HCT116 (cell line): ENCODE results near the gene FBXL4. TPM values are rescaled to one million over a fixed set of nuclear protein-coding genes. Genes with fewer than 3 reads are reported as not detected.

Experiments used
- ATAC-seq: fragments of 200-7000 bp; cut with Tn5 transposase; 2 replicates; pipeline ENCODE4 v1.9.1; 2020; ENCODE audit warnings: mild to moderate bottlenecking, moderate library complexity
- BruUV-seq: library from RNA; stranded (reverse); fragments of 400-500 nt; replicated peaks from 2 replicates; lab custom pipeline; 2021; lab: Mats Ljungman, UMichigan
- CTCF ChIA-PET: fragments of 300-600 bp; sonication (Branson Sonifier 250); formaldehyde crosslinking; loops from one replicate; lab custom pipeline; 2021; ENCODE audit warnings: antibody characterized with exemption; lab: Charles Lee
- POLR2A ChIA-PET: fragments of 300-600, 350-600 bp; sonication (Branson Sonifier 250); formaldehyde crosslinking; loops from one replicate; lab custom pipeline; 2021; ENCODE audit warnings: antibody characterized with exemption; lab: Charles Lee
- RAD21 ChIA-PET, 2 experiments: fragments of 300-600 bp; sonication (Branson Sonifier 250); formaldehyde crosslinking; loops; one replicate each; lab custom pipeline; 2023; ENCODE audit warnings: low total read pairs in 2 of 2; ENCODE audit not compliant: uncharacterized antibody in 2 of 2, unreplicated experiment in 2 of 2, low non-redundant PET in 1 of 2; lab: Charles Lee
- DNase-seq: peaks from one replicate; pipeline ENCODE4 v3.0.0-alpha.2; 2010; ENCODE audit warnings: low read depth, low spot score
- H2AFZ ChIP-seq: fragments of 200-600 bp; shearing (Covaris generic), sonication (generic); 2 replicates; pipeline ENCODE4 v1.6.1; 2017; ENCODE audit warnings: low read depth, mixed run types, mixed read lengths, antibody characterized with exemption, low read length; ENCODE audit not compliant: poor library complexity, severe bottlenecking
- H3K27ac ChIP-seq: 2 replicates; pipeline ENCODE4 v1.5.1; 2012; ENCODE audit warnings: low read depth, low read length
- H3K27me3 ChIP-seq: fragments of 200-600 bp; sonication (generic); 2 replicates; pipeline ENCODE4 v1.6.1; 2016; ENCODE audit warnings: mixed run types, low read length, mixed read lengths; ENCODE audit not compliant: insufficient read depth
- H3K36me3 ChIP-seq, 2 experiments: fragments of 200-500 bp in 1 of 2; fragments of 200-600 bp in 1 of 2; sonication (Bioruptor generic) in 1 of 2; sonication (generic) in 1 of 2; 2 replicates each; pipeline versions ENCODE4 v1.5.1 to v1.6.1; 2014 to 2016; ENCODE audit warnings: low read length in 2 of 2, inconsistent platforms in 1 of 2, mixed read lengths in 1 of 2, mixed run types in 1 of 2; ENCODE audit not compliant: insufficient read depth in 2 of 2, control insufficient read depth in 1 of 2
- H3K4me1 ChIP-seq, 2 experiments: fragments of 200-600 bp in 1 of 2; sonication (generic) in 1 of 2; 2 replicates each; pipeline versions ENCODE4 v1.5.1 to v1.6.1; 2012 to 2017; ENCODE audit warnings: low read length in 2 of 2, inconsistent platforms in 1 of 2, mild to moderate bottlenecking in 1 of 2, mixed read lengths in 1 of 2, mixed run types in 1 of 2, moderate library complexity in 1 of 2; ENCODE audit not compliant: insufficient read depth in 2 of 2, control insufficient read depth in 1 of 2
- H3K4me2 ChIP-seq: fragments of 200-600 bp; sonication (generic); 2 replicates; pipeline ENCODE4 v1.6.1; 2017; ENCODE audit warnings: mixed run types, low read length, mixed read lengths
- H3K4me3 ChIP-seq, 2 experiments: fragments of 200-600 bp in 1 of 2; sonication (generic) in 1 of 2; replicated peaks in 1 of 2; 2 replicates each; pipeline ENCODE4 v1.5.1; 2011 to 2016; ENCODE audit warnings: low read length in 2 of 2, control low read depth in 1 of 2, low read depth in 1 of 2, mild to moderate bottlenecking in 1 of 2, mixed read lengths in 1 of 2, mixed run types in 1 of 2
- H3K79me2 ChIP-seq: fragments of 200-600 bp; sonication (generic); 2 replicates; pipeline ENCODE4 v1.6.1; 2017; ENCODE audit warnings: mild to moderate bottlenecking, mixed run types, low read length, moderate library complexity, mixed read lengths; ENCODE audit not compliant: insufficient read depth
- H3K9ac ChIP-seq: fragments of 200-600 bp; sonication (generic); 2 replicates; pipeline ENCODE4 v1.6.1; 2016; ENCODE audit warnings: low read length, mixed read lengths
- H3K9me2 ChIP-seq: fragments of 200-600 bp; sonication (generic), shearing (Covaris generic); 2 replicates; pipeline ENCODE4 v1.6.1; 2017; ENCODE audit warnings: mixed run types, mild to moderate bottlenecking, moderate library complexity; ENCODE audit not compliant: insufficient read depth
- H3K9me3 ChIP-seq, 2 experiments: fragments of 200-500 bp in 1 of 2; fragments of 200-600 bp in 1 of 2; sonication (Bioruptor generic) in 1 of 2; sonication (generic) in 1 of 2; 2 replicates each; pipeline ENCODE4 v1.6.1; 2014 to 2017; ENCODE audit warnings: low read length in 2 of 2, mixed read lengths in 2 of 2, inconsistent platforms in 1 of 2, low read depth in 1 of 2, mild to moderate bottlenecking in 1 of 2, mixed run types in 1 of 2, moderate library complexity in 1 of 2; ENCODE audit not compliant: control insufficient read depth in 1 of 2, insufficient read depth in 1 of 2
- H4K20me1 ChIP-seq: fragments of 200-600 bp; sonication (generic), shearing (Covaris generic); 2 replicates; pipeline ENCODE4 v1.6.1; 2017; ENCODE audit warnings: mixed run types, mild to moderate bottlenecking, moderate library complexity; ENCODE audit not compliant: insufficient read depth
- CBX3 ChIP-seq: IDR thresholded peaks from 2 replicates; pipeline ENCODE4 v1.6.1; 2012; ENCODE audit warnings: low read depth
- CEBPB ChIP-seq: IDR thresholded peaks from 2 replicates; pipeline ENCODE4 v1.6.1; 2012; ENCODE audit warnings: low read depth
- EZH2phosphoT487 ChIP-seq: fragments of 200-600 bp; IDR thresholded peaks from 2 replicates; pipeline ENCODE4 v1.6.1; 2018; ENCODE audit warnings: antibody characterized with exemption, borderline replicate concordance
- POLR2A ChIP-seq: IDR thresholded peaks from 2 replicates; pipeline ENCODE4 v1.7.0; 2011; ENCODE audit warnings: borderline replicate concordance; ENCODE audit not compliant: insufficient read depth, insufficient read length; ENCODE audit errors: extremely low read depth
- POLR2AphosphoS5 ChIP-seq: IDR thresholded peaks from 2 replicates; pipeline ENCODE4 v1.6.1; 2011; ENCODE audit warnings: mild to moderate bottlenecking, low read depth, low read length, moderate library complexity
- SIN3A ChIP-seq: IDR thresholded peaks from 2 replicates; pipeline ENCODE4 v1.6.1; 2012; ENCODE audit warnings: low read depth
- SP1 ChIP-seq: IDR thresholded peaks from 2 replicates; pipeline ENCODE4 v1.6.1; 2012; ENCODE audit warnings: low read depth
- YY1 ChIP-seq: IDR thresholded peaks from 2 replicates; pipeline ENCODE4 v1.6.1; 2011; ENCODE audit warnings: low read length, low read depth, moderate library complexity, mild to moderate bottlenecking; ENCODE audit not compliant: insufficient replicate concordance; ENCODE audit errors: extremely low read depth
- ZFX ChIP-seq: fragments of 450-650 bp; IDR thresholded peaks from 2 replicates; pipeline ENCODE4 v1.6.1; 2017
- intact Hi-C: fragments of 100-400 bp; cut with micrococcal nuclease; formaldehyde crosslinking; loops from 2 replicates; pipeline ENCODE4 v1.10.0; 2022
- total RNA-seq: library from RNA; stranded (reverse); gene quantifications from one replicate; pipeline ENCODE4 v1.2.1, GENCODE V29; 2021; ENCODE audit not compliant: unreplicated experiment
- TF ChIP-seq, protein P1 (sequence below), 3 experiments: fragments of 200-600 bp in 1 of 3; sonication (generic) in 1 of 3; IDR thresholded peaks in 2 of 3; conservative IDR thresholded peaks in 1 of 3; 2 replicates each; pipeline ENCODE4 v1.5.1; 2012 to 2017; ENCODE audit warnings: low read depth in 2 of 3, low read length in 2 of 3, antibody characterized with exemption in 1 of 3, borderline replicate concordance in 1 of 3, control low read depth in 1 of 3, mild to moderate bottlenecking in 1 of 3, mixed read lengths in 1 of 3, mixed run types in 1 of 3, moderate library complexity in 1 of 3; ENCODE audit not compliant: insufficient read depth in 1 of 3

Gene FBXL4
- total RNA-seq, 1 experiment from 2014 or later: 15.7 TPM

DNA sequence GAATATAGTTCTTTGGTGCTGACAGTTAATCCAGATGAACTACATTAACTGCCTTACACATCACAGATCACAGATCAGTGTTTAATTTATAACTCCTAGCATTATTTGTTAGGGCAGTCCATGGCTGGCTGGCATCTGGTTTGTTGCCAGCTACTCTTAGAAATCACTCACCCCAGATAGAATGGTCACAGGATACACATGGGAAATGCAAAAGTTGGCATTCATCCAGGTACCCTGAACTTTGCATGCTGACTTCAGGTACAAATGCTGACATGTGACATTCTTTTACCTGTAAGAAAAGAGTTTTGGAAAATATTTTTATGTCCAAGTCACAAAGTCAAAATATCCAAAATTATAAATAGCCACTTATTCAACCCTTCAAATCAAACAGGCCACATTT, 20.2 kb downstream of the FBXL4 start (continued):
- TF ChIP-seq, protein P1, sequence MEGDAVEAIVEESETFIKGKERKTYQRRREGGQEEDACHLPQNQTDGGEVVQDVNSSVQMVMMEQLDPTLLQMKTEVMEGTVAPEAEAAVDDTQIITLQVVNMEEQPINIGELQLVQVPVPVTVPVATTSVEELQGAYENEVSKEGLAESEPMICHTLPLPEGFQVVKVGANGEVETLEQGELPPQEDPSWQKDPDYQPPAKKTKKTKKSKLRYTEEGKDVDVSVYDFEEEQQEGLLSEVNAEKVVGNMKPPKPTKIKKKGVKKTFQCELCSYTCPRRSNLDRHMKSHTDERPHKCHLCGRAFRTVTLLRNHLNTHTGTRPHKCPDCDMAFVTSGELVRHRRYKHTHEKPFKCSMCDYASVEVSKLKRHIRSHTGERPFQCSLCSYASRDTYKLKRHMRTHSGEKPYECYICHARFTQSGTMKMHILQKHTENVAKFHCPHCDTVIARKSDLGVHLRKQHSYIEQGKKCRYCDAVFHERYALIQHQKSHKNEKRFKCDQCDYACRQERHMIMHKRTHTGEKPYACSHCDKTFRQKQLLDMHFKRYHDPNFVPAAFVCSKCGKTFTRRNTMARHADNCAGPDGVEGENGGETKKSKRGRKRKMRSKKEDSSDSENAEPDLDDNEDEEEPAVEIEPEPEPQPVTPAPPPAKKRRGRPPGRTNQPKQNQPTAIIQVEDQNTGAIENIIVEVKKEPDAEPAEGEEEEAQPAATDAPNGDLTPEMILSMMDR (IDR thresholded peaks at IDR 0.05 in 2 of 3, conservative IDR thresholded peaks at IDR 0.05 in 1 of 3; ENCODE audit: borderline replicate concordance in 1 of 3, insufficient read depth in 1 of 3, low read depth in 2 of 3, low read length in 2 of 3): no peak
- TF ChIP-seq POLR2A: no peak
- TF ChIP-seq EZH2phosphoT487: no peak
- no peak for TF ChIP-seq YY1
- TF ChIP-seq POLR2AphosphoS5: no peak
- TF ChIP-seq SIN3A: no peak
- TF ChIP-seq SP1: no peak
- no peak for TF ChIP-seq CBX3
- no peak for TF ChIP-seq CEBPB

DNA sequence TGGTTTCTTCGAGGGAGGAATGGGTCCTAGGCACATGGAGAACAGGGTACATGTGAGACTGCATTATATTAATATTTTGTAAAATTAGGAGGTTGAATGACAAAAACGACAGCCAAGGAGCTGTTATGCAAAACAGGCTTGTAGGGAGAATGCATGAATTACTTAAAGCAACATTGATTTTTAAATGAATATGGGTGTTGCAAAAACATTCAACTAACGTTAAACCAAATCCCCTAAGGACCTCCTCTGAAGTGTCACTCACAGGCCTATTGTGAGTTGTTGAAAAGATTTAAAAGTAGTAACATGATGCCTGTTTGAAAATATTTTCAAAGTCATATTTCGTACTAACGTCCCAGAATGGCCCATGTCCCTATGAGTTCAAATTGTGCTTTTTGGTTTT, 21.9 kb downstream of the FBXL4 start:
- intact Hi-C loops: no loop called here
- no TSS peak for BruUV-seq
- peaks cover 2 to 3% of the 10 kb centered on the region in 2 experiments; a peak in 1 of 4 replicates for H3K36me3 ChIP-seq
- ChIA-PET POLR2A (no interaction called here), RAD21 (no interaction called here), CTCF (no interaction called here)
- no peak overlapping the region for H3K4me3 ChIP-seq
- ATAC-seq: no peak
- no peaks in the 10 kb centered on the region for H3K9me2 ChIP-seq
- H3K9me3 ChIP-seq: no peaks in the 10 kb centered on the region
- H3K4me1 ChIP-seq: no peaks in the 10 kb centered on the region
- no peak overlapping the region for H3K9ac ChIP-seq
- H4K20me1 ChIP-seq: no peaks in the 10 kb centered on the region; the same call in 1 of the 2 replicates
- H3K27me3 ChIP-seq: no peaks in the 10 kb centered on the region
- no peak for TF ChIP-seq ZFX
- H2AFZ ChIP-seq: no peak overlapping the region
- peaks cover 12% of the 10 kb centered on the region; the same call in 1 of the 2 replicates for H3K79me2 ChIP-seq
- H3K27ac ChIP-seq: no peak overlapping the region
- H3K4me2 ChIP-seq: no peak overlapping the region
- DNase-seq: no peak
